AG08396 (cell line): ENCODE measurements around the gene AUTS2.
"Not testable (repeated sequence)": the region's sequence is repeated elsewhere in the genome, so short reads cannot be mapped to it uniquely, and the experiment has no call there.

Experiments used
- DNase-seq: peaks from one replicate; pipeline ENCODE4 v3.0.0; 2012; ENCODE audit warnings: low spot score, mixed read lengths

Gene AUTS2

DNA sequence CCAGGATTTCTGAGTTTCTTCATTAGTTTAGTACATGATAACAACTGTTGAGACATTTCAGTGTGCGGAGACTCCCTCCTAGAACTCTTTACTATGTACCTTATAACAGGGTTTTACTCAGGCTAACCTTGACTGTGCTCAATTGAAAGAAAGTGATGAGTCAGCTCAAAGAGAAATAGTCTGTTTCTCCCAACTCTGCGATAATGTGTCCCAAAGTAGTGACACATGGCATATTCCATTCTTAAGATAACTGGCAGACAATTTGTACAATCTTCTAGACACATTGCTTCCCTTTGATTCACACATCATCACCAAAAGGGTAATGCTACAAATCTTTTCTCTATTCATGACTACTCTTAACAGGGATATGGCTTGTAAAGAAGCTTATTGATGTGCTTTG is 645.2 kb downstream of the AUTS2 start:
- DNase-seq = no peak

DNA sequence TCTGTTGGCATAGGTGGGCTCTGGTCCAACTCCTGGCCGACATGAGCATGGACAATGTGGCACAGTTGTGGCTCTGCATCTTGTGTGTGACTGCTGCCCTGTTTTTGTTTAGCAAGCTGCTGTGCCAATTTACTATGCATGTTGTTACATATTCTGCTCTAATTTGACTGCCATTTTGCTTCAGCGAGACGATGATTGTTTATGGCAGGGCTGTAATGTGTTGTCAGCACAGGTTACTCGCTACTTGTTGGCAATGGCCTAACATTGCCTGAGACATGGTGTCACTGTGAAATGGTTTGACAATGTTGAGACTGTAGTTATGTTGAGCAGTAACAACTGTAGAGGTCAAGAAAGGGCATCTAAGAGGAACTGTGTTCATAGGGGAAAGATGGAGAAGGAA is 659.6 kb downstream of the AUTS2 start:
- DNase-seq = no peak

DNA sequence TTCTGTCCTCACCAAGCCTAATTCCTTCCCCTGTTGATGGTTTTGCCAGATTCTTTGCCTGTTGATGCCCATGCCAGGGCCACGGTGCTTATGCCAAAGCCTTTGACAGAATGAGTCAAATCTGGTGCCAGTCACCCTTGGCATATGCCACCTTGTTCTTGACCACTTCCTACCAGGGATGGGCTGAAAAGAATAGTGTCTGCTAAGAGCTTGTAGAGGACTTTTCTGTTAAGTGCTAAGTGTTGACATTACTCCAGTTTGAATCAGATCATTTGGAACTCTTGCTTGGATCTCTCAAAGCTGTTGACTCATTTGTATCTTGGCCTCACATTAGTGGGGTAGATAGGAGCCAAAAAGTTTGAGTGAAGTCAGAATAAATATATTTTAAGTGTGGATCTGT is 661.2 kb downstream of the AUTS2 start:
- no peak for DNase-seq

DNA sequence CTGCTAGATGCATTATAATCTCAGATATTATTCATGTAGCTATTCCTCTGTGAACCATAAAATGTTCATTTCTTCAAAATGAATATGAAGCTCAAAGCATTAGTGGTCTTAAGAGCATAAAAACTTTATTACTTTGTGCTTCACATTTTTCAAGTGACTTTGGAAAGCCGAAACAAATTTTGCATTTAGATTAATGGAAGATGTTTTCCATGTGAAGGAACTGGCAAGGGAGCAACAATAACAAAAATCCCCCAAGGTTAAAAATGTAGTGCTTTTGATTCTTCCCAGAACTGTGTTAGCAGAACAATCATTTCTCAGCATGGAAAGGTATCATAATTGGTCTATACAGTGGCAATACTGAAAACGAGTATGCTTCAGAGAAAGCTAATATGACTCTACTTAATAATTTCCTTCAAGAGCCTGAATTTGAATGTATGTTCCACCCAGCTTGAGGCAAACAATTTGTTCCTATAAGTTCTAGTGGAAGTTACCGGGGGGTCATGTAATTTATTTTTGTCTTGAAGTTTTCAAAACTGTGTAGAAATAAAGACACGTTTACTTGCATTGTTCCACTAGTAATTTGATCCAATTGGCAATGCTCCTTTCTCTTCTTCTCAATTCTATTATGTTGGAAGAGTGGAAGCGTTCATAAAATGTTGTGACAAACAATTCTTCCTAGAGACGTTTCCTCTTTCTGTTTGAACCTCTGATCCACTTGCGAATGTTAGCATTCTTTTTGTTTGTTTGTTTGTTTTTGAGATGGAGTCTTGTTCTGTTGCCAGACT is 665.4 kb downstream of the AUTS2 start:
- no peak for DNase-seq

DNA sequence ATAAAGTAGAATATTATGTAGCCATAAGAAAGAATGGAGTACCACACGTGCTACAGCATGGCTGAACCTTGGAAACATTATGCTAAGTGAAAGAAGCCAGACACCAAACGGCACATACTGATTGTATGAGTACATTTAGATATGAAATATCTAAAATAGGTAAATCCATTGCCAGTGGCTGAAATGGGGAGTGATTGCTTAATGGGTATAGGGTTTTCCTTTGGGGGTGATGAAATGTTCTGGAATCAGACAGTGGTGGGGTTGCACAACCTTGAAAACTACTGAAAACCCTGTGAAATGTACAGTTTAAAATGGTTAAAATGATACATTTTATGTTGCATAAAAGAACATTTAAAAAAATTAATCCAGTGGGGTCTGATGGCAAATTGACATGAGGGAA is 667.9 kb downstream of the AUTS2 start:
- DNase-seq = no peak

DNA sequence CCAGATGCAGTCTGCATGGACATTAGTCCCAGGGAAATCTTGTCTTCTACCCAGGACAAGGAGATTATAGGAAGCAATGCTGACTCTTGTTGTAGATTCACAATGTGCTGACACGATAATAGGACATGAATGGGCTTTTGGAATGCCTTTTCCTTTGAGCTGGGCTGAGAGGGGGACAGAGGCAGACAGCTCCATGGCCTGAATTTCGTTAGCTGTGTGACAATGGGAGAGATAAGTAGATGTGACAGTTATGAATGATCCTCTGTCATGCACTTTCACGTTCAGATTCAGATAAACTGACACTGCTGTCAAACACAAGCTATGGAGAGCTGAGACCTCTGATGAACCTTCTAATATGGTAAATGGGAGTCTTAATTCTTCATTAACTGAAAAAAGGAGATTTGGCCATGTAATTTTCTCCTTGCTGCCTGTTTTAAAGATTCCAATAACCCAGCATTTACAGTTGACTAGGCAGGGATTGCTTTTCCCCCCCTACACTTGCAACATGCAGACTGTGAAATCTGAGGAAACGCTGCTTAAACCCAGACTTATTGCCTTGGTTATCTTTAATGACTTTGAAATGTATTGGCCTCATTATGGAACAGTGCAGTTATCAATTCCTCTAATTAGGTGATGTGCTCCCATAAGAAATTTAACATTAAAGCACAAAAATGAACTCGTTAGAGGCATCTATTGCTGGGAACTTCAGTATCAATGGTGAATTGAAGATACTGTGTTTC is 669.3 kb downstream of the AUTS2 start:
- DNase-seq = no peak

DNA sequence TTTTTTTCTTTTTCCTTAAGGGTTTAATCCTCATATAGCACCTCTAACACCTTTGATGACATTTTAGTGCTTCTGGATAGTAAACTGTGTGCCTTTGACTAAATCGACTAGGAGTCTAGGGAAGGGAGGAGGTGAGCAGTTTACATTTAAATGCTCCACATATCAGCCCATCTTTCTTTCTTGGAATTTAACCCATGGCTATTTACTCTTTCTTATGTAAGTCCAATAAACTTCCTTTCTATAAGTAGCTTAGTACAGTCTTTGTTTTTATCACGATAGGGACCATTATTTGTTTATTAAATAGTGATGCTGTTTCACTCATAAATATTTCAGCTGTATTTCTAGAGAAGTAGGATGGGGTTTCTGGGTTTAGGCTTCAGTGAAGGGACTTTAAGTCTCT is 669.9 kb downstream of the AUTS2 start:
- no peak for DNase-seq

DNA sequence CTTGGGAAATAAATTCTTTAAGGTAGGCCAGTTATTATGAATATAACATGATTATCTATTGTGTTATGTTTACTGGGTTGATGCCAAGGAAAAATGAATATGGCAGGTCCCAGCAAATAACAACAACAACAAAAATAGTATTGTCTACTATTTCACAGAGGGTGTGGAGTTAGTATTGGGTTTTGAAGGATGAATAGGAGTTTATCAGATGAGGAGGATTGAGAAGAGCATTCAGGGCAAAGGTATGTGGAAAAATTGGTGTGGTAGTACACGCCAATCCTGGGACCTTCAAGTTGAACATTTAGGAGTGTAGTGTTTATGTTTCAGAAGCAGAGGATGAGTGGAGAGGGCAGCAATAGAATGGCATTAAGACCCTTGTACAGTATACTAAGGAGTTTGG is 671.9 kb downstream of the AUTS2 start:
- DNase-seq = no peak

DNA sequence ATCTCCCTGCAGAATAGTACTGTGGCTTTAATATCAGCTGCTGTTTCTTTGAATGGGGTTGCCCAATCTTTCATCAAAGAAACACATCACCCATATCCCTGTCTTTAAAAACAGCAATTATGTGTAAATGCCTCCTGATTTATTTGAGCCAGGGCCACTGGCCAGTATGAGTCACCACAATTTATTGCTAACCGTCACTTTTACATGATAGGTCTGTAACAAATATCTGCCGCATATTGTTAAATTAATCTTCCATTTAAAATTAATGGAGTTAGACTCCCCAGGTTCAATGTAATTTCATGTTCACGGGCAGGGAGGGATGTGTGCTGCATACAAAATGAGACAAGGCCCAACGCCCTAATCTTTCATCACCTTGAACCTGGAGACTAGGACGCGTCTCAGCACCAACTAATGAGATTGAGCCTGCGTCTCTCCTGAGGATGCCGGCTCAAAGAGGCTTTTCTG is 673.4 kb downstream of the AUTS2 start:
- no peak for DNase-seq

DNA sequence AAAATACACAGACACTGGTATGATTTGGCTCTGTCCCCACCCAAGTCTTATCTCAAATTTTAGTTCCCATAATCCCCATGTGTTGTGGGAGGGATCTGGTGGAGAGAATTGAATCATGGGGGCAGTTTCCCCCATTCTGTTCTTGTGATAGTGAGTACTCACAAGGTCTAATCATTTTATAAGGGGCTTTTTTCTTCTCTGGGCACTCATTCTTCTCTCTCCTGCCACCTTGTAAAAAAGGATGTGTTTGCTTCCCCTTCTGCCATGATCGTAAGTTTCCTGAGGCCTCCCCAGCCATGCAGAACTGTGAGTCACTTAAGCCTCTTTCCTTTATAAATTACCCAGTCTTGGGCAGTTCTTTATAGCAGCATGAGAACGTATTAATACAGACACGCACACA is 677.3 kb downstream of the AUTS2 start:
- not testable (repeated sequence) for DNase-seq

DNA sequence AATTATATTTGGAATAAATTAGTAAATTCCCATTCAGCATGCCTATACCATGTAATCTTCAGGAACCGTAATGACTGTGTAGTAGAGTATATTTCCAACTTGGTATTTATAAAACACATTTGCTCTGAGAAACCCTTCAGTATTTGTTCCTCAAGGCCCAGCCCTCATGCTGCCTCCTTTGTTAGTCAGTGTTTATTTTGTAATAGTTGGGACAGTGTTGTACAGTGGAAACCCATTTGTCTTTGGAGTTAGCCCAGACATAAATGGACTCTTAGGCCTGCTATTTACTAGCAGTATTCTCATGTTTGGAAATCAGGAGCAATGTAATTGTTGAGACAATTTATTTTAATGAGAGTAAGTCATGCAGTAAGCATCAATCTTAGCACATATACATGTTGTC is 686.9 kb downstream of the AUTS2 start:
- DNase-seq = no peak

DNA sequence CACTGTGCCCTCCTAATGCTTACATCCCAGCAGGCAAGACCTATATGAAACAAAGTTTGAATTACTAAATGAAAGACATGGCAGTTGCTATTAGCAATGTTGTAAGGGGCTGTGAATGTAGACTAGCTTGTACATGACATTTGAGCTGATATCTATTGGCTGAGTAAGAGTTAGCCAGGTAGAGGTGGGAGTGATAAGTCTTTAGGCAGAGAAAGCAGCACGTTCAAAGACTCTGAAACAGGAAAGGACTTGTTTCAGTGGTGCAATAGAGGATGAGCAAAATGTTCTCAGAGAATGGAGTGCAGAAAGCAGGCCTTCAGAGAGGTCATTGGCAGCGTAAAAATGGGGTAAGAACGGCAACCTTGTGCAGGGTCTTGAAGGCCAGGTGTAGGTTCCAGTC is 687.6 kb downstream of the AUTS2 start:
- no peak for DNase-seq

DNA sequence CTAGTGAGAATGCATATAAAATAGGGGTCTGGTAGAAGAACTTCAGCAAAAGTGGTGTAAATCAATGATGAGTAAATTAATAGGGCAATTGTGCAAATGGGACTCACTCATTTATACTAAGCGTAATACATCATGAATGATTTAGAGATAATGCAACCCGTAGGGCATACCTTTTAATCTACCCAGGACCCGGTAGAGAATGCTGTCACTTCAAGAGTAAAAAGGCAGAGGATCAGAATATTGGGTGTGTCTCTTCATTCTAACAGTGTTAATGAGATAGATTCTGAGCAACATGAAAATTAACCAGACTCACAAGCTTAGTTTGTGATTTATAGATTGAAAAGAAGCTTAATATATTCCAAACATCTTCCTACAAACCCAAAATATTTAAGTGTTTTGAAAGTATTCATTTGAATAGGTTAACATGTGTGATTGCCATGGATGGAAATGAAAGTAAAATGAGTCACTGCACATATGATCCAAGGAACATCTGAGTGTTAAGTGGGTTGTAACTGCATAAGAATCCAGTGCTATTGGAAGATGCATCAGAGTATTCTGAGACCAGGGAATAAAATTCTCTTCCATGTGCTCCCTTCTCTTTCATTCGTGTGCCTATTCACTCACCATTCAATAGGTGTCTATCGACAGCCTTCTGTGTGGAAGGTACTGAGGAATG is 690.6 kb downstream of the AUTS2 start:
- peak; percentile 4 for DNase-seq

DNA sequence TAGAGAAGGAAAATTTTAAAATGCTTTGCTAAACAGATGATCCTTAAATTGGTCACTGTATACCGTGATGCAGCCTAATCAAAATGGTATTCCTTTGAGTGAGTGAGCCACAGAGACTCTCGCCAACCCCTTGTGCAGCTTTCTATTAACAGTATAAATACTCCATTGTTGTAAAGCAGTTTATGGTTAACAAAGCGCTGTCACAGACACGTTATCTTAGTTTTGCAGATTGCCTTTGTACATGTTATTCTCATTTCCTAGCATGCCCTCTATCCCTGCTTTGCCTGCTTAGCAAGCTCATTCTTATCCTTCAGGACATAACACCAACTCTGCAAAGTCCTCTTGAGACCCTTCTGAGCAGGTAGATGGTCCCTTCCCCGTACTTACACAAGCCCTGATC is 694.4 kb downstream of the AUTS2 start:
- DNase-seq = no peak

DNA sequence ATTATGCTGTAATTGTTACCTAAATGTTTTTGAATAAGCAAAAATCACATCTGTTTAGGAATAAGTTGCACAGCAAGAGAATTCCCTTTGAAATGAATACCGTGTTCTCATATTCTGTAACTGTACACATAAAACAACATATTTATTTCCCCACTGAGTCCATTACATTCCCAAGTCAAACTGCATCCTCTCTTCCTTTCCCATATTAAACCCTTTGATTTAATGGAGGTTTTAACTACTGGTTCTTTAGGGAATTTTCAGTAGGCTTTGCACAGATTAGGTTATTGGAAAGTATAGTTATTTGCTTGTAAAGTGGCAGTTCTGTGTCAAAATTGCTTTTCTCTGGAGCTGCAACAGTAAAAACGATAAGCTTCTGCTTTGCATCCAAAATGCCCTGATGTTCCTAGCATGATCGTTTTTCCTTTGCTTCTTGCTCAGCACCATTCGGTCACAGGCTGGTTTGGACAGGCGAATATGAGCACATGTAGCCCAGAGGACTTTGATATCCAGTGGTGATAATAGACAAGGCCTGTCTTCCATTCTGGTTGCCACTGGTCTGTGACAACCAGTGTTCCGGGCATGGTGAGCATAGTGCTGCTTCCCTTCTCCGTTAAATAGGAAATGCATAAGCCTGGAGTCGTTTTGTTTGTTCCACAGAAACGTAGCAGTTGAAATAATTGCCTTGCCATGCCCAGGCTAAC is 696.1 kb downstream of the AUTS2 start:
- no peak for DNase-seq

DNA sequence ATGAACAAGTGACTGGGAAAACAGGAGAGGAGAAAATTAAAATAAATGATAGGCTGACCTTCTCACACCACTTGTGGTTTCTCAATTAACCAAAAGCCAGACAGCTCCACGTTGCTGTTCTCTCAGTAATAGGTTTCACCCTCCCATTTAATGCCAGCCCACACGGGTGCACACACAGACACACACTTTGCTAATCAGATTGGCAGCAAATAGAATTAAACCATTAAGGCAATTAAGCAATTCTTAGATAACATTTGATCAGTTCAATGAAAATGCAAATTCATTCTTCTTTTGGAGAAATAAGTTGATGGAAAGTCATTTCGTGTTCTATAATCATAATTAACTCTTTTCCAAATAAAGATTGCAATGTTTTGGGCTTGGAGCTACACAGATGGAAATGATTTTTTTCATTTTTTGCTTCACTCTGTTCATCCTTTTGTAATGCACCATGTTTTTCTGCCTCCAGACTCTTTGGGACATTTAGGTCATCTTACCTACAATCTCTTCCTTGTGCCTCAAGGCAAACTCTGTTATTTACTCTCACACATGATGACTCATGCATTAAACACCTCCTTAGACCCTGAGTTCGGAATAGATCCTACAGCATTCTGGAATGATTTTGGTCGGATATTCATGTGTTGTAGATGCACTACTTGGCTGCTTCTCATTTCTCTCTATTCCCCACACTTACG is 700.7 kb downstream of the AUTS2 start:
- DNase-seq = no peak

DNA sequence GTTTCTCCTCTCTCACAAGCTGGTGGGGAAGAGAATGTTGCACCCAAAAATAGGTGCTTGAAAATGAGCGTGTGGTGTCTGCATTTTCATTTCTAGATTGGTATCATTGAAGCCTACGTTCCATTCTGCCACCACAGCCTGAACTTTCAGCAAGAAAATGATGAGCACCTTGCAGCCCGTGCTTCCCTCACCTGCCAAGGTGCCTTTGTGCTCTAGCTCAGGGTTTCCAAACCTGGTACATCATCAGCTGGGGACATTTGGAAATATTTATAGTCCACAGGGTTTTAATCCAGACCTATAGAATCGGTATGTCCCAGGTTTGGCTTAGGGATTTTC is 701.2 kb downstream of the AUTS2 start:
- no peak for DNase-seq

DNA sequence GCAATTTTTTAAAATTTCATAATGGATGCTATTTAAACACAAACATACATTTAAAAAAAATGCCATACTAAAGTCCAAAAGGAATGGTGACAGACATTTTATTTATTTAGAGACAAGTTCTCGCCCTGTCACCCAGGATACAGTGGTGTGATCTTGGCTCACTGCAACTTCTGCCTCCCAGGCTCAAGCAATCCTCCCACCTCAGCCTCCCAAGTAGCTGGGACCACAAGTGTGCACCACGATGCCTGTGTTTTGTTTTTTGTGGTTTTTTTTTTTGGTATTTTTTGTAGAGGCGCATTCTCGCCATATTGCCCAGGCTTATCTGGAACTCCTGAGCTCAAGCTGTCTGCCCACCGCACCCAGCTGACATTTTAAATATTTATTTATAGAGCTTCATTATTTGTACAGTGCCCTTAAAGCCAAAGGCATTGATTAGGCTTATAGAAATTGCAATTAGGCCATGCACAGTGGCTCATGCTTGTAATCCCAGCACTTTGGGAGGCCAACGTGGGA is 703.5 kb downstream of the AUTS2 start:
- no peak for DNase-seq

DNA sequence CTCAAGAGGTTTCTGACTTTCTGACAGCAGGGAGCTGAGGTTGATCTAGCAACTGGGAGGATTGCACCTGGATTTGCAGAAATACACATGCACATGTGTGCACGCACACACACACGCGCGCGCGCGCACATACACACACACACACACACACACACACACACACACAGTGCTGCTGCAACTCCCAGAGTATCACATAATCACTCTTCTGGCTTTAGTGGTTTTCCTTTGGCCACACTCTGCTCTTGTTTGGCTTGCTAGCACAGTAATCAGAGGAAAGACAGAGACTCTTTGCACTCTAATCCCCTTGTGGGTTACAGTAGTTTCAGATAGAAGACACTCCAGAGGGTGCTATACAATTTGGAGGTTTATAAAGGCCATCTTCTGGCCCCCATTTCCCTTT is 705.0 kb downstream of the AUTS2 start:
- DNase-seq = no peak

DNA sequence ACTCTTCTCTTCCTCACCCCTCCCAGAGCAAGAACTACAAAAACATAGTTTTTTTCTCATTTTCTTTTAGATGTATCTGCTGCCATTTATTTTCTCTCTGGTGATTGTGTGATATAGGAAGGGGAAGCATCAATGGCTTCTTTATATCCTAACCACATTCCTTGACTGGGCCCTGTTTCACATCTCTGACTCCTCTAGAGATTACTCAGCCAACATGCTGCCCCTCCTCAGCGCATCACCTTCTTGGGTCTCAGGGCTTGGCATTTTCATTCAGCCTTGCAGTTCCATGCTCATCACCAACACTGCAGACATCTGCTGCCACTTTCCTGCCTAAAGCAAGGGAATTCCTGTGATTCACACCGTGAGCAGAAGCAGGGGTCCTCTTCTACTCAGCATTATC is 705.5 kb downstream of the AUTS2 start:
- DNase-seq = no peak

DNA sequence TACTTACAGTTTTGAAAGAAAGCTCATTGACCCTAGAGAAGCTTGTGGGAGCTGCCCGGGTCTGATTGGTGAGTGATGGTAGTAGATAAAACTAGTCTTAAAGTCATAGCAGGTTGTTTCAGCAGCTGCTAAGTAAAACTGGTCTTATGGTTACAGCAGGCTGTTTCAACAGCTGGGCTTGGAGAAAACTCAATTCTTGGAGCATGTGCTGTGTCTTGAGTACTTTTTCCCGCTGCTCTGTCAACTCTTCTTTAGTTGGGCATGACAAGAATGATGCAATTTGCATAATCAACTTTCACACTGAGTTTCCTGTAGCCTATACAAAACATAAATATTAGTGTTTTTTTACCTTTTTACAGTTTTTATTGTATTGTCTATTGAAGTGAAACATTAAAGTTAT is 707.9 kb downstream of the AUTS2 start:
- no peak for DNase-seq
